B cell (primary cell): ENCODE measurements around the gene NCOA7. TPM values are rescaled to one million over a fixed set of nuclear protein-coding genes. Genes with fewer than 3 reads are reported as not detected.

Experiments
- ATAC-seq: fragments of 200-7000 bp; cut with Tn5 transposase; one replicate; pipeline ENCODE4 v1.10.0; 2021; ENCODE audit warnings: low read depth, mild to moderate bottlenecking, moderate number of reproducible peaks, moderate library complexity
- CTCF ChIA-PET: fragments of 350-600 bp; sonication (Branson Sonifier 250); formaldehyde crosslinking; loops from one replicate; lab custom pipeline; 2021; ENCODE audit warnings: antibody characterized with exemption, inconsistent platforms; lab: Charles Lee
- POLR2A ChIA-PET: fragments of 350-600 bp; sonication (Branson Sonifier 250); formaldehyde crosslinking; loops from one replicate; lab custom pipeline; 2021; ENCODE audit warnings: antibody characterized with exemption; lab: Charles Lee
- DNase-seq: peaks from one replicate; pipeline ENCODE4 v3.0.0; 2013
- H2AFZ ChIP-seq: 2 replicates; pipeline ENCODE4 v1.6.1; 2012; ENCODE audit warnings: mild to moderate bottlenecking, low read depth, low read length; ENCODE audit not compliant: insufficient read depth, poor library complexity, severe bottlenecking
- H3K27ac ChIP-seq, 2 donors: 1 replicate in 1 of 2; 2 replicates in 1 of 2; pipeline ENCODE4 v1.5.1; 2012 to 2013; ENCODE audit warnings: low read length in 2 of 2, mild to moderate bottlenecking in 2 of 2, moderate library complexity in 1 of 2
- H3K27me3 ChIP-seq, 4 experiments: fragments of 200-600 bp in 1 of 4; sonication (generic) in 1 of 4; replicated peaks in 1 of 4; 1 replicate in 2 of 4; 2 replicates in 2 of 4; pipeline versions ENCODE4 v1.6.1 to v1.7.0; 2013 to 2016; ENCODE audit warnings: low read length in 3 of 4, mild to moderate bottlenecking in 2 of 4, mixed read lengths in 1 of 4, moderate library complexity in 1 of 4; ENCODE audit not compliant: insufficient read depth in 4 of 4, control insufficient read depth in 3 of 4; ENCODE audit errors: control extremely low read depth in 1 of 4
- H3K36me3 ChIP-seq, 2 experiments: replicated peaks in 1 of 2; 1 replicate in 1 of 2; 2 replicates in 1 of 2; pipeline versions ENCODE4 v1.6.1 to v1.7.1; 2013; ENCODE audit warnings: low read length in 1 of 2; ENCODE audit not compliant: insufficient read depth in 2 of 2, control insufficient read depth in 1 of 2; ENCODE audit errors: control extremely low read depth in 1 of 2, extremely low read depth in 1 of 2
- H3K4me1 ChIP-seq, 2 donors: fragments of 200-600 bp in 1 of 2; sonication (generic) in 1 of 2; 1 replicate in 1 of 2; 2 replicates in 1 of 2; pipeline versions ENCODE4 v1.5.1 to v1.6.1; 2013 to 2017; ENCODE audit warnings: low read length in 2 of 2; ENCODE audit not compliant: control insufficient read depth in 2 of 2, insufficient read depth in 2 of 2
- H3K4me2 ChIP-seq: replicated peaks from 2 replicates; pipeline ENCODE3; 2012; ENCODE audit warnings: mild to moderate bottlenecking, low read depth, low read length; ENCODE audit not compliant: poor library complexity, severe bottlenecking
- H3K4me3 ChIP-seq, 5 experiments: fragments of 200-600 bp in 1 of 5; sonication (generic) in 1 of 5; 1 replicate in 3 of 5; 2 replicates in 2 of 5; pipeline versions ENCODE4 v1.5.1 to v1.7.0; 2011 to 2016; ENCODE audit warnings: low read length in 4 of 5, mild to moderate bottlenecking in 4 of 5, low read depth in 2 of 5, control low read depth in 1 of 5, moderate library complexity in 1 of 5; ENCODE audit not compliant: insufficient read depth in 1 of 5; ENCODE audit errors: control extremely low read depth in 1 of 5, extremely low read depth in 1 of 5
- H3K79me2 ChIP-seq: fragments of 200-600 bp; sonication (generic); one replicate; pipeline ENCODE4 v1.6.0; 2016; ENCODE audit warnings: low read length; ENCODE audit not compliant: control insufficient read depth, insufficient read depth
- H3K9ac ChIP-seq: fragments of 200-600 bp; sonication (generic); 2 replicates; pipeline ENCODE4 v1.6.1; 2017; ENCODE audit warnings: mild to moderate bottlenecking, low read length, moderate library complexity
- H3K9me3 ChIP-seq, 3 donors: one replicate each; pipeline versions ENCODE4 v1.6.1 to v1.7.1; 2013; ENCODE audit warnings: low read length in 2 of 3; ENCODE audit not compliant: control insufficient read depth in 2 of 3, insufficient read depth in 1 of 3; ENCODE audit errors: control extremely low read depth in 1 of 3
- H4K20me1 ChIP-seq: 2 replicates; pipeline ENCODE4 v1.6.0; 2012; ENCODE audit warnings: mild to moderate bottlenecking, low read length; ENCODE audit not compliant: insufficient read depth, control insufficient read depth, poor library complexity, severe bottlenecking
- H3K27ac Mint-ChIP-seq: one replicate; pipeline ENCODE4 v1.8.0; 2021; ENCODE audit warnings: mixed read lengths
- H3K27me3 Mint-ChIP-seq: one replicate; pipeline ENCODE4 v1.8.0; 2021; ENCODE audit warnings: mixed read lengths
- H3K4me1 Mint-ChIP-seq: one replicate; pipeline ENCODE4 v1.8.0; 2021; ENCODE audit warnings: mixed read lengths
- H3K4me3 Mint-ChIP-seq: one replicate; pipeline ENCODE4 v1.8.0; 2021; ENCODE audit warnings: mixed read lengths
- H3K9me3 Mint-ChIP-seq: one replicate; pipeline ENCODE4 v1.8.0; 2022; ENCODE audit warnings: mixed read lengths; ENCODE audit not compliant: insufficient read depth
- CTCF ChIP-seq: fragments of 200-600 bp; IDR thresholded peaks from one replicate; pipeline ENCODE4 v1.8.0; 2022; ENCODE audit warnings: antibody characterized with exemption, mild to moderate bottlenecking
- EZH2 ChIP-seq: IDR thresholded peaks from 2 replicates; pipeline ENCODE4 v1.6.1; 2012; ENCODE audit warnings: borderline replicate concordance, low read depth, mild to moderate bottlenecking, moderate library complexity, low read length; ENCODE audit not compliant: insufficient read depth, poor library complexity, severe bottlenecking
- WGBS: methylation state at CpG from one replicate; pipeline ENCODE4 v1.1.5; 2013; ENCODE audit warnings: missing lambda C conversion rate; ENCODE audit not compliant: insufficient coverage; 5-methylcytosine and 5-hydroxymethylcytosine counted together
- intact Hi-C: fragments of 100-400 bp; cut with micrococcal nuclease; formaldehyde crosslinking; loops from one replicate; pipeline ENCODE4 v1.10.0; 2022
- polyA plus RNA-seq: library from polyadenylated mRNA; depleted of rRNA; stranded (reverse); fragments of >200 nt; gene quantifications from 2 replicates; pipeline ENCODE4 v1.2.3, GENCODE V29; 2012
- total RNA-seq, 2 donors: library from RNA; stranded (reverse); fragments of 120-200 nt in 1 of 2; gene quantifications; 1 replicate in 1 of 2; 2 replicates in 1 of 2; pipeline versions ENCODE4 v1.2.3 to v1.2.4, GENCODE V29; 2013 to 2022

The NCOA7 gene
- total and polyA plus RNA-seq, 2 donors (not counting 1 experiment from before 2014, with no cell fraction given) = 10.9 to 27.4 TPM

DNA sequence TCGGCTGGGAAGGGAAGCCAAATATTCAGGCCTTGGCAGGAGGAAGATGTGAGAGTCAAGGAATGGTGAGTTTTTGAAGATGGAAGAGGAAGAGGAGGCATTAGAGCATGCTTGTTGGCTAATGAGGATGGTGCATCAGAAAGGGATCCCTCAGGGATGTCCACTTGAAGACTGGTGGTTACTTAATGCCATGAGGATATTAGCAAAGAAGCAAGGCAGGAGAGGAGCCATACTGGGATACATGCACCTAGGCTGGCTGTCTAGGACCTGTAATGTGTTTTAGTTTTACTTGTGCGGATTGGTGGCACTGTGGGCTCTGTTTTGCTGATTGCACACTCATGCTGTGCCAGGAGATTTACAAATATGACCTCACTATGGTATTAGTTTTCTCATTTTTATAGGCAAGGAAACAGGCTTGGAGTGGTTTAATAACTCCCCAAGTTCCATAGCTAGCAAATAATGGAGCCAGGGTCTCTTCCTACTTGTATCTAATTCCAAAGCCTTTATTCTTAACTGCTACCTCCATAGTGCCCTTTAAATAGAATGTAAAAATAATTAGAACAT lies 37.8 kb downstream of the NCOA7 start:
- Histone ChIP-seq H3K9ac (no peak overlapping the region), H3K4me2 (no peak overlapping the region), H2AFZ (no peak overlapping the region), H3K4me1 (no peaks in the 10 kb centered on the region), H3K27ac (no peak overlapping the region), H3K79me2 (peaks cover 15% of the 10 kb centered on the region), H3K36me3 (no peaks in the 10 kb centered on the region), H3K9me3 (no peaks in the 10 kb centered on the region), H3K27me3 (no peaks in the 10 kb centered on the region), H4K20me1 (no peaks in the 10 kb centered on the region), H3K4me3 (no peak overlapping the region)
- DNase-seq (no peak), ATAC-seq (no peak)
- intact Hi-C loops = no loop called here
- no peaks in the 10 kb centered on the region for H3K9me3 Mint-ChIP-seq
- WGBS = 95% methylated on average over 1 of the region's 2 CpGs
- no peaks in the 10 kb centered on the region for H3K27me3 Mint-ChIP-seq
- POLR2A ChIA-PET = no interaction called here
- TF ChIP-seq EZH2 (no peak), CTCF (no peak)
- H3K4me3 Mint-ChIP-seq = no peak overlapping the region
- CTCF ChIA-PET = interaction anchor here (1.2 kb wide), 1 partner anchor 38 kb away, joined by 3 read pairs; the partner anchor contains the start of gene NCOA7
- peaks cover 32% of the 10 kb centered on the region for H3K4me1 Mint-ChIP-seq
- no peak overlapping the region for H3K27ac Mint-ChIP-seq

DNA sequence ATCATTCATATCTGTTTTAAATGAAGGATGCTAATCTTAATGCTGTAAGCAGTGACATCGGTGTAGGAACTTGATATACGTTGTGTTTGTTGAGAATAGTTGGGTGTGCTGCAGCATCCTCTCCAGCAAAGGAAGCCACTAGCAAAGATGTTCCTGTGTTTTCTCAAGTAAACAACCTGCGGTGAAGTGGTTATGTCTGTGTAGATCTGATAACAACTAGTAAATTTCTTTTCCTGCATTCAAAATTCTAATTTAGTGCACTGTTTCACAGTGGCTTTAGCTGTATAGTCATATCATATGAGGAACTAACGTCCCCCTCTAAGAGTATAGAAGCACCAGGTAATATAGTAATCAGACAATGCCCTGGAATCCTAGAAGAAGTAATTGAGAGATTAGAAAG lies 38.7 kb downstream of the NCOA7 start:
- no peaks in the 10 kb centered on the region for H3K9me3 ChIP-seq
- H4K20me1 ChIP-seq = no peaks in the 10 kb centered on the region
- H3K36me3 ChIP-seq = no peaks in the 10 kb centered on the region
- H3K9me3 Mint-ChIP-seq = no peaks in the 10 kb centered on the region
- no peak overlapping the region for H3K4me3 Mint-ChIP-seq
- H3K27ac Mint-ChIP-seq = no peak overlapping the region
- TF ChIP-seq EZH2 = no peak
- no peak for TF ChIP-seq CTCF
- DNase-seq (no peak), ATAC-seq (no peak)
- WGBS = no CpG with 5 or more reads among the region's 4 CpGs
- no peak overlapping the region for H3K9ac ChIP-seq
- no peaks in the 10 kb centered on the region for H3K27me3 Mint-ChIP-seq
- H3K27ac ChIP-seq = no peak overlapping the region
- POLR2A ChIA-PET = no interaction called here
- H2AFZ ChIP-seq = no peak overlapping the region
- peaks cover 18% of the 10 kb centered on the region for H3K79me2 ChIP-seq
- no peak overlapping the region for H3K4me3 ChIP-seq
- no peak overlapping the region for H3K4me2 ChIP-seq
- intact Hi-C loops = no loop called here
- CTCF ChIA-PET = no interaction called here
- no peaks in the 10 kb centered on the region for H3K27me3 ChIP-seq
- H3K4me1 ChIP-seq = no peaks in the 10 kb centered on the region
- peaks cover 33% of the 10 kb centered on the region for H3K4me1 Mint-ChIP-seq
